ENCODE results near the gene EEIG2.

The EEIG2 gene

GRCh38 chr1:108568589-108568988 is 8.7 kb downstream of the EEIG2 start:
- ChIA-PET POLR2A (no interaction called here), CTCF (interaction anchor here (0.8 to 3.8 kb wide), 4 partner anchors 8 to 57 kb away, joined by 3 to 46 read pairs (median 10); partner anchors contain the start of gene EEIG2)

GRCh38 chr1:108569097-108569728 is 9.3 kb downstream of the EEIG2 start:
- DNase-seq (ENCODE audit: extremely low spot score): no peak
- ChIA-PET CTCF (interaction anchor here (0.8 to 3.8 kb wide), 7 partner anchors 9 to 57 kb away, joined by 3 to 46 read pairs (median 3); partner anchors contain the start of gene EEIG2), POLR2A (no interaction called here)
- TF ChIP-seq CTCF (IDR thresholded peaks at IDR 0.05; ENCODE audit: control extremely low read depth, extremely low read depth, low read depth, missing control alignments): no peak

More at GRCh38 chr1:108568589-108568988, 8.7 kb downstream of the EEIG2 start:
- no peak for DNase-seq (ENCODE audit: extremely low spot score)
- TF ChIP-seq CTCF (IDR thresholded peaks at IDR 0.05; ENCODE audit: control extremely low read depth, extremely low read depth, low read depth, missing control alignments): no peak

GRCh38 chr1:108570128-108570527 is 10.2 kb downstream of the EEIG2 start:
- peak; percentile 45 for DNase-seq (ENCODE audit: extremely low spot score)
- TF ChIP-seq CTCF (IDR thresholded peaks at IDR 0.05; ENCODE audit: control extremely low read depth, extremely low read depth, low read depth, missing control alignments): peak; percentile 58
- CTCF ChIA-PET: interaction anchor here (0.9 to 3.8 kb wide), 9 partner anchors 10 to 58 kb away, joined by 3 to 46 read pairs (median 4); partner anchors contain the start of gene EEIG2
- POLR2A ChIA-PET: no interaction called here

GRCh38 chr1:108570998-108571401 is 11.1 kb downstream of the EEIG2 start:
- no peak for DNase-seq (ENCODE audit: extremely low spot score)
- TF ChIP-seq CTCF (IDR thresholded peaks at IDR 0.05; ENCODE audit: control extremely low read depth, extremely low read depth, low read depth, missing control alignments): no peak
- POLR2A ChIA-PET: no interaction called here
- CTCF ChIA-PET: interaction anchor here (1.2 to 3.8 kb wide), 4 partner anchors 11 to 59 kb away, joined by 4 to 46 read pairs (median 11); partner anchors contain the start of gene EEIG2

- POLR2A ChIA-PET: no interaction called here
- DNase-seq (ENCODE audit: extremely low spot score): no peak
- TF ChIP-seq CTCF (IDR thresholded peaks at IDR 0.05; ENCODE audit: control extremely low read depth, extremely low read depth, low read depth, missing control alignments): no peak
- CTCF ChIA-PET: no interaction called here
Measured at GRCh38 chr1:108572182-108572581, 12.3 kb downstream of the EEIG2 start.

- CTCF ChIA-PET: no interaction called here
- POLR2A ChIA-PET: no interaction called here
- no peak for DNase-seq (ENCODE audit: extremely low spot score)
- TF ChIP-seq CTCF (IDR thresholded peaks at IDR 0.05; ENCODE audit: control extremely low read depth, extremely low read depth, low read depth, missing control alignments): no peak
Measured at GRCh38 chr1:108573183-108573582, 13.3 kb downstream of the EEIG2 start.

Data from GM10248 (cell line).